Body of pancreas (tissue), 4 donors: ENCODE measurements around the gene STK32B. TPM values are rescaled to one million over a fixed set of nuclear protein-coding genes. Genes with fewer than 3 reads are reported as not detected.

ENCODE experiments used
- ATAC-seq: fragments of 150-250 bp; one replicate; pipeline ENCODE4 v1.9.1; 2016
- DNase-seq, 4 donors: peaks; one replicate each; pipeline ENCODE4 v3.0.0-alpha.2; 2019
- H3K27ac ChIP-seq, 4 donors: fragments of 200-600 bp; sonication (generic); 1 replicate in 3 of 4; 2 replicates in 1 of 4; pipeline versions ENCODE4 v1.5.1 to v1.6.1; 2016 to 2019; ENCODE audit warnings: mild to moderate bottlenecking in 1 of 4, mixed read lengths in 1 of 4, moderate library complexity in 1 of 4
- H3K27me3 ChIP-seq, 2 donors: fragments of 200-600 bp; sonication (generic); one replicate each; pipeline ENCODE4 v1.6.0; 2016; ENCODE audit warnings: mild to moderate bottlenecking in 1 of 2
- H3K36me3 ChIP-seq, 2 donors: fragments of 200-600 bp; sonication (generic); replicated peaks in 1 of 2; 2 replicates each; pipeline ENCODE4 v1.5.1; 2016; ENCODE audit warnings: low read depth in 2 of 2; ENCODE audit not compliant: insufficient read depth in 1 of 2
- H3K4me1 ChIP-seq: fragments of 200-600 bp; sonication (generic); one replicate; pipeline ENCODE4 v1.6.0; 2016
- H3K4me3 ChIP-seq, 2 donors: fragments of 200-600 bp; sonication (generic); 1 replicate in 1 of 2; 2 replicates in 1 of 2; pipeline ENCODE4 v1.5.1; 2016 to 2019
- H3K9me3 ChIP-seq, 3 donors: fragments of 200-600 bp; sonication (generic); 1 replicate in 2 of 3; 2 replicates in 1 of 3; pipeline ENCODE4 v1.5.1; 2016
- POLR2A ChIP-seq, 3 donors: fragments of 450-650 bp; IDR thresholded peaks; one replicate each; pipeline ENCODE4 v1.6.1; 2016; ENCODE audit warnings: antibody characterized with exemption in 3 of 3, mild to moderate bottlenecking in 2 of 3
- WGBS, 2 donors: methylation state at CpG; one replicate each; pipeline ENCODE4 v1.1.5; 2017; 5-methylcytosine and 5-hydroxymethylcytosine counted together
- intact Hi-C: fragments of 100-400 bp; cut with DNase I; formaldehyde crosslinking; loops from one replicate; pipeline ENCODE4 v1.15.1; 2023
- total RNA-seq, 2 donors: library from RNA; depleted of rRNA; stranded (reverse); fragments of >200 nt; gene quantifications; one replicate each; pipeline ENCODE4 v1.1.0, GENCODE V29; 2016
- TF ChIP-seq, protein P1 (sequence below), 7 experiments: fragments of 450-650 bp in 4 of 7; fragments of 200-600 bp in 3 of 7; sonication (generic) in 3 of 7; IDR thresholded peaks; one replicate each; pipeline ENCODE4 v1.5.1; 2016 to 2019; ENCODE audit warnings: antibody characterized with exemption in 7 of 7

The STK32B gene
- total RNA-seq, 2 donors from 2014 or later: 1.3 to 4.9 TPM

DNA sequence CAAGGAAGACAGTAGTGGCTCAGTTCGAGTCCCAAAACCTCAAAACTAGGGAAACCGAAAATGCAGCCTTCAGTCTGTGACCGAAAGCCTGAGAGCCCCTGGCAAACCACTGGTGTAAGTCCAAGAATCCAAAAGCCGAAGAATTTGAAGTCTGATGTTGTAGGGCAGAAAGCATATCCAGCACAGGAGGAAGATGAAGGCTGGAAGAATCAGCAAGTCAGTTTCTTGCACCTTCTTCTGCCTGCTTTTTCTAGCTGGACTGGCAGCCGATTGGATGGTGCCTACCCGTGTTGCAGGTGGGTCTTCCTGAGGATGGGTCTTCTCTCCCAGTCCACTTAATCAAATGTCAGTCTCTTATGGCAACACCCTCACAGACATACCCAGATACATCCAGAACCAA is 95.0 kb downstream of the STK32B start:
- no peaks in the 10 kb centered on the region for H3K4me1 ChIP-seq
- no peak overlapping the region for H3K4me3 ChIP-seq
- ATAC-seq: no peak
- WGBS, 2 donors: 58 to 72% methylated on average over 6 of the region's 6 CpGs
- H3K36me3 ChIP-seq: no peaks in the 10 kb centered on the region
- no peak for DNase-seq
- no peak overlapping the region for H3K27ac ChIP-seq
- no peak for TF ChIP-seq POLR2A (IDR thresholded peaks at IDR 0.05)
- TF ChIP-seq, protein P1, sequence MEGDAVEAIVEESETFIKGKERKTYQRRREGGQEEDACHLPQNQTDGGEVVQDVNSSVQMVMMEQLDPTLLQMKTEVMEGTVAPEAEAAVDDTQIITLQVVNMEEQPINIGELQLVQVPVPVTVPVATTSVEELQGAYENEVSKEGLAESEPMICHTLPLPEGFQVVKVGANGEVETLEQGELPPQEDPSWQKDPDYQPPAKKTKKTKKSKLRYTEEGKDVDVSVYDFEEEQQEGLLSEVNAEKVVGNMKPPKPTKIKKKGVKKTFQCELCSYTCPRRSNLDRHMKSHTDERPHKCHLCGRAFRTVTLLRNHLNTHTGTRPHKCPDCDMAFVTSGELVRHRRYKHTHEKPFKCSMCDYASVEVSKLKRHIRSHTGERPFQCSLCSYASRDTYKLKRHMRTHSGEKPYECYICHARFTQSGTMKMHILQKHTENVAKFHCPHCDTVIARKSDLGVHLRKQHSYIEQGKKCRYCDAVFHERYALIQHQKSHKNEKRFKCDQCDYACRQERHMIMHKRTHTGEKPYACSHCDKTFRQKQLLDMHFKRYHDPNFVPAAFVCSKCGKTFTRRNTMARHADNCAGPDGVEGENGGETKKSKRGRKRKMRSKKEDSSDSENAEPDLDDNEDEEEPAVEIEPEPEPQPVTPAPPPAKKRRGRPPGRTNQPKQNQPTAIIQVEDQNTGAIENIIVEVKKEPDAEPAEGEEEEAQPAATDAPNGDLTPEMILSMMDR (IDR thresholded peaks at IDR 0.05): no peak
- intact Hi-C loops: no loop called here
- no peaks in the 10 kb centered on the region for H3K27me3 ChIP-seq
- H3K9me3 ChIP-seq: no peaks in the 10 kb centered on the region

DNA sequence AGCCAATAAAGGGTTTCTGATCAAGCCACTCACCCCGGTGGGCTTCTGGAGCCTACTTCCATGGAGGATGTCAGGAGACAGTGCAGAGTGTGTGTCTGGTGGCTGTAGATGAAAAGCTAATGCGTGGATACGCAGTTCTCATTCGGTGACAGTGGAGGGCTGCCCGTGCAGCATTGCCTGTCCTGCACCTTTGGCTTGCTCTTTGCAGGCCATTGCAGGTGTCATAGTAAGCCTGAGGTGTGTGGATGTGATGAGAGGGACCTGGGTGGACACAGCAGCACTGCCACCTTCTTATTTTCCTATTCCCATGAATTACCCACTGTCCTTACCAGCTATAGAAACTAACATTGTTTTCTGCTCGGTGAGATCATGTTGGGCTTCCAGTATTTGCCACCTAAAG is 101.2 kb downstream of the STK32B start:
- H3K4me1 ChIP-seq: peaks cover 8% of the 10 kb centered on the region
- ATAC-seq (no peak), DNase-seq (no peak)
- intact Hi-C loops: no loop called here
- no peak overlapping the region for H3K4me3 ChIP-seq
- no peaks in the 10 kb centered on the region for H3K36me3 ChIP-seq
- WGBS, 2 donors: 70 to 75% methylated on average over 6 of the region's 6 CpGs
- no peak for TF ChIP-seq POLR2A (IDR thresholded peaks at IDR 0.05)
- TF ChIP-seq, protein P1 (IDR thresholded peaks at IDR 0.05): no peak
- H3K27ac ChIP-seq: no peak overlapping the region
- no peaks in the 10 kb centered on the region for H3K27me3 ChIP-seq
- no peaks in the 10 kb centered on the region for H3K9me3 ChIP-seq

DNA sequence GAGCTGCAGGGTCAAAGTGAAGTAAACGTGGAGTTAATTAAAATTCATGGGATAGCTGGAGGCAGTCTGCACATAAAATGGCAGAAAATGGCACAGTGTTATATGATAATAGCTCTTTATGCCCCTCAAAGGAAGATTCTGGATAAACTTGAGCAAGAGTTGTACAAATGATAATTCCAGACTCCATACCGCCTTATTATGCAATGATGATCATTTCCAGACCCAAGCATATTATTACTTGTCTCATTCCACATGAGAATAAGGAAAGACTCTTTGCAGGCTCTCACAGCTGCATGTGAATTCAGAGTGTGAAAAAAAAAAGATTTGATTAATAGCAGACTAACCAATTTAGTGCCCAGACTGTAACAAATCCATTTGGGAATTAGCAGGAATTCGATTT is 105.4 kb downstream of the STK32B start:
- TF ChIP-seq POLR2A (IDR thresholded peaks at IDR 0.05): no peak
- TF ChIP-seq, protein P1 (IDR thresholded peaks at IDR 0.05): no peak
- no peaks in the 10 kb centered on the region for H3K36me3 ChIP-seq
- peaks cover 14% of the 10 kb centered on the region for H3K4me1 ChIP-seq
- no peaks in the 10 kb centered on the region for H3K9me3 ChIP-seq
- no peak overlapping the region for H3K4me3 ChIP-seq
- intact Hi-C loops: no loop called here
- ATAC-seq (no peak), DNase-seq (no peak)
- no peak overlapping the region for H3K27ac ChIP-seq
- WGBS, 2 donors: 18 to 19% methylated on average over 3 of the region's 3 CpGs
- no peaks in the 10 kb centered on the region for H3K27me3 ChIP-seq

DNA sequence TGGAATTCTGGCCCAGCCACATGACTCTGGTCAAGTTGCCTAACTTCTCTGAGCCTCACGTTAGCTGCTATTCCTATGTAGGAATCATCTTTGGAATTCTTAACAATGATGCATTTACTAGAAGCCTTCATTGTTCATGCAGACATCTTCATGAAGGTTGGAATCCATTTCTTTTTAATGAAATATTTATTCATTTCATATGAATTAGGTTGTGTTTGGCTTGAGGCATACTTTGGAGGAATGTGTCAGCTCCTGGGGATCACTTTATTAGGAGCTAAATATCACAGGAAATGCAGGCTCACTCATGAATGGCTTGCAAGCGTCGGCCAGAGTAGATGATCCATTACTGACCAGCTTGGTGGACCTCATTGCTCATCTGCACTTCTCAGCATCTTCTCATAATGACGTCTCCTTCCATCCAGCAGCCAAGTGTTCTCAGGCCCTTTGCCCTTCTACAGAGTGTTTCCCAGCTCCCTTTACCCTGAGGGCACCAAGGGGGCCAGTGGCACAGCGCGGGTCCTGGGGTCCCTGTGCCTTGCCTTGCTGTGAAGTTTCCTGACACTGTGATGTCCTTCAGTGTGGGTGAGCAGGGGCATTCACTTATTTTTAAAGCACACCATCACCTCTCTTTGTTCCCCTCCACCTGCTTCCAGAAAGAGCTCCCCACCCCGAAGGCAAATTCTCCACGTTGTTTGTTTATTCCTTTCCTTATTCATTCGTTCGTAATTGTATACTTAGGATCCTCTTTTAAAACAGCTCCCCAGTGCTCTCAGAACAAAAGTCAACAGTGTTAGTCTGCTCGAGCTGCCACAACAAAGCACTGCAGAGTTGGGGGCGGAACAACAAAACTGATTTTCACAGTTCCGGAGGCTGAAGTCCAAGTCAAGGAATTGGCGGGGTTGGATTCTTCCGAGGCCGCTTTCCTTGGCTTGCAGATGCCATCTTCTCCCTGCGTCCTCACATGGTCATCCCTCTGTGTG is 106.8 kb downstream of the STK32B start:
- intact Hi-C loops: no loop called here

More for the DNA sequence above, 106.8 kb downstream of the STK32B start:
- no peak for ATAC-seq
- DNase-seq: no peak
- Histone ChIP-seq H3K4me3 (no peak overlapping the region), H3K4me1 (peaks cover 14% of the 10 kb centered on the region), H3K27me3 (no peaks in the 10 kb centered on the region), H3K36me3 (no peaks in the 10 kb centered on the region), H3K27ac (no peak overlapping the region), H3K9me3 (no peaks in the 10 kb centered on the region)
- TF ChIP-seq, protein P1 (IDR thresholded peaks at IDR 0.05): no peak
- no peak for TF ChIP-seq POLR2A (IDR thresholded peaks at IDR 0.05)
- 41 to 51% methylated on average over 17 of the region's 17 CpGs for WGBS, 2 donors
